Left lung (tissue), 14 donors: ENCODE measurements around the gene CSNK2A3. TPM values are rescaled to one million over a fixed set of nuclear protein-coding genes. Genes with fewer than 3 reads are reported as not detected.
"Not testable (repeated sequence)": the region's sequence is repeated elsewhere in the genome, so short reads cannot be mapped to it uniquely, and the experiment has no call there.

Experiments
- ATAC-seq: fragments of 200-7000 bp; cut with Tn5 transposase; one replicate; pipeline ENCODE4 v1.9.1; 2020; ENCODE audit warnings: moderate library complexity
- DNase-seq, 4 donors: peaks; one replicate each; pipeline ENCODE4 v3.0.0-alpha.2; 2013 to 2020
- H3K27ac ChIP-seq, 2 donors: fragments of 200-600 bp; sonication (generic) in 1 of 2; one replicate each; pipeline versions ENCODE4 v1.5.0 to v1.8.0; 2020 to 2021
- H3K27me3 ChIP-seq, 2 donors: fragments of 200-600 bp; sonication (generic) in 1 of 2; one replicate each; pipeline versions ENCODE4 v1.5.0 to v1.8.0; 2020 to 2021
- H3K36me3 ChIP-seq, 2 donors: fragments of 200-600 bp; sonication (generic) in 1 of 2; one replicate each; pipeline versions ENCODE4 v1.5.0 to v1.8.0; 2020 to 2021
- H3K4me1 ChIP-seq, 2 donors: fragments of 200-600 bp; one replicate each; pipeline ENCODE4 v1.8.0; 2021
- H3K4me3 ChIP-seq, 2 donors: fragments of 200-600 bp; sonication (generic) in 1 of 2; one replicate each; pipeline versions ENCODE4 v1.5.0 to v1.8.0; 2020 to 2021; ENCODE audit warnings: mild to moderate bottlenecking in 1 of 2
- H3K9me3 ChIP-seq, 2 donors: fragments of 200-600 bp; sonication (generic) in 1 of 2; one replicate each; pipeline versions ENCODE4 v1.5.0 to v1.8.0; 2020 to 2021
- CTCF ChIP-seq, 2 donors: fragments of 200-600 bp; sonication (generic) in 1 of 2; IDR thresholded peaks; one replicate each; pipeline versions ENCODE4 v1.5.0 to v1.8.0; 2021; ENCODE audit warnings: antibody characterized with exemption in 2 of 2
- intact Hi-C, 2 donors: fragments of 100-400 bp; cut with DNase I; formaldehyde crosslinking; loops; one replicate each; pipeline versions ENCODE4 v1.11.2 to v1.14.2; 2022
- long read RNA-seq, 12 donors: library from polyadenylated mRNA in 2 of 12; unstranded in 2 of 12; transcript quantifications; one replicate each; pipeline ENCODE4 v2.0.0 and lab custom pipeline, GENCODE V29; 2019 to 2026
- polyA plus RNA-seq, 6 donors: library from polyadenylated mRNA; unstranded; fragments of 120-200 nt; gene quantifications; one replicate each; pipeline ENCODE4 v1.2.1, GENCODE V29; 2013; ENCODE audit not compliant: insufficient read length in 6 of 6
- total RNA-seq, 2 donors: library from RNA; stranded (reverse); fragmentation: NEBNext Ultra II Directional; extraction: Animal tissue kit (Norgen Biotek cat#: 25700); gene quantifications; one replicate each; pipeline ENCODE4 v1.2.1, GENCODE V29; 2021
- donor health status: DM: no; HTN: yes; CAD: no.
- donor health status: DM: no; HTN: no; CAD: no.

Gene CSNK2A3
- total RNA-seq (1 to 10 TPM; 1.9 to 3.2 TPM), polyA plus RNA-seq (1 to 10 TPM in 4 of 6 donors, under 1 TPM in 2; 0.46 to 4.3 (median 2.0) TPM)
- long read RNA-seq, donor 1, transcript CSNK2A3-201 (1 exons, 1,416 nt) = major isoform, 5 of 5 reads
- long read RNA-seq, donor 1, partial matches to known transcripts = 0 of 5 reads
- long read RNA-seq, donor 1, other reads (novel, unspliced or antisense) = 0 of 5 reads
- long read RNA-seq, donor 2, transcript CSNK2A3-201 (1 exons, 1,416 nt) = major isoform, 10 of 10 reads
- long read RNA-seq, donor 2, partial matches to known transcripts = 0 of 10 reads
- long read RNA-seq, donor 2, other reads (novel, unspliced or antisense) = 0 of 10 reads
- long read RNA-seq, donor 3, partial matches to known transcripts = 0 of 1 reads
- long read RNA-seq, donor 3, other reads (novel, unspliced or antisense) = 0 of 1 reads
- long read RNA-seq, donor 4 = 0 reads
- long read RNA-seq, donor 5, transcript CSNK2A3-201 (1 exons, 1,416 nt) = major isoform, 8 of 8 reads
- long read RNA-seq, donor 5, partial matches to known transcripts = 0 of 8 reads
- long read RNA-seq, donor 5, other reads (novel, unspliced or antisense) = 0 of 8 reads
- long read RNA-seq, donor 6, partial matches to known transcripts = 0 of 2 reads
- long read RNA-seq, donor 6, other reads (novel, unspliced or antisense) = 0 of 2 reads
- long read RNA-seq, donor 7 = 0 reads
- long read RNA-seq, donor 8, transcript CSNK2A3-201 (1 exons, 1,416 nt) = major isoform, 5 of 5 reads
- long read RNA-seq, donor 8, partial matches to known transcripts = 0 of 5 reads
- long read RNA-seq, donor 8, other reads (novel, unspliced or antisense) = 0 of 5 reads
- long read RNA-seq, donor 9 = 0 reads
- long read RNA-seq, donor 10 = 0 reads
- long read RNA-seq, donor 11, transcript CSNK2A3-201 (1 exons, 1,416 nt) = major isoform, 6 of 6 reads
- long read RNA-seq, donor 11, partial matches to known transcripts = 0 of 6 reads
- long read RNA-seq, donor 11, other reads (novel, unspliced or antisense) = 0 of 6 reads
- long read RNA-seq, donor 12 = 0 reads

DNA sequence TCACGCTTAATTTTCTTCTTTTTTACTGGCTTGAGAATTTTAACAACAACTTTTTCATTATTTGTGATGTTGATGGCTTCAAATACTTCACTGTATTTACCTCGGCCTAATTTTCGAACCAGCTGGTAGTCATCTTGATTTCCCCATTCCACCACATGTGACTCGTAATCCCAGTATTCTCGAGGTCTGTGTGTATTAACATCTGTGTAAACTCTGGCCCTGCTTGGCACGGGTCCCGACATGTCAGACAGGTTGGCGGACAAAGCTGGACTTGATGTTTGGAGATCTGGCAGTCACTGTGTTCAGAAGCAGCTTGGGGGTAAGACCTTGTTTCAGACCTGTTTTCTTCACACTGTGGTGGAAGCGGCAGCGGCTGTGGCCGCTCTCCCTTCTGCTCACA is at the start of gene CSNK2A3:
Gene CSNK2A3, minus strand, starts transcription at position 373 of the 400 bp plus-strand sequence. Its CDS starts 131 bp downstream, at position 242.
- ATAC-seq = not testable (repeated sequence)

GRCh38 chr11:11401960-11402535 is 49.0 kb upstream of the CSNK2A3 start:
- ATAC-seq (no peak), DNase-seq (no peak)
- Histone ChIP-seq H3K27me3 (peaks cover 0 to 7% of the 10 kb centered on the region in 2 donors), H3K4me1 (peaks cover 4 to 15% of the 10 kb centered on the region in 2 donors), H3K9me3 (no peaks in the 10 kb centered on the region), H3K36me3 (no peaks in the 10 kb centered on the region), H3K4me3 (no peak overlapping the region), H3K27ac (no peak overlapping the region)
- intact Hi-C loops = no loop called here
- no peak for TF ChIP-seq CTCF (IDR thresholded peaks at IDR 0.05)

More for the DNA sequence above, at the start of gene CSNK2A3:
- H3K4me3 ChIP-seq, H3K9me3 ChIP-seq, DNase-seq, intact Hi-C loops, H3K27ac ChIP-seq, H3K27me3 ChIP-seq, H3K4me1 ChIP-seq, H3K36me3 ChIP-seq: not testable (repeated sequence)

DNA sequence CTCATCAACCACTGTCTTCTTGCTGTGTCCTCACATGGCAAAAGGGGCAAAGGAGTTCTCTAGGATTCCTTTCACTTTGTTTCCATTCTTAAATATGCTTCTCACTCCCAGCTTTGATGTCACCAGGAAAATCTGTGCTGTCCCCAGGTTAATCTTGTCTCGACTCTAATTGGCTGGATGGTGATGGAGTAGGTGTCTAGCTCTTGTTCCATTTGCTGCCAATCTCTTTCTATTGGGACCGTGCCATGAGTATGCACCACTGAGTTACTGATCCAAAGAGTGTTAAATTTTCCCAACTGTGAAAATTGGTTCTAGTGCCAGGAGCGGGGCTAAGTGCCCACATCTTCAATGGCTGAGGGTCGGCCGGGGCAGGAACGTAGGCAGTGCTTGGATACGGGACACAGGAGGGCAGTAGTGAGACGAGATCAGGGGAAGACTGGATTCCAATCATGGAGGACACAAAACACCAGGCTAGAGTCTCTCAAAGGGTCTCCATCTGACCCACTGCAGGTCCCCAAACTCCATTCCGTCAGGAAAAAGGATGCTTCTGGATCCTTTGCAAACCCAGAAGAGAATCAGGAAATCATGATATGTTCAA is 47.7 kb upstream of the CSNK2A3 start:
- no peak for TF ChIP-seq CTCF (IDR thresholded peaks at IDR 0.05)
- Histone ChIP-seq H3K27me3 (peaks cover 0 to 7% of the 10 kb centered on the region in 2 donors), H3K4me1 (peaks cover 0 to 7% of the 10 kb centered on the region in 2 donors), H3K9me3 (no peaks in the 10 kb centered on the region), H3K36me3 (no peaks in the 10 kb centered on the region), H3K4me3 (no peak overlapping the region), H3K27ac (no peak overlapping the region)
- intact Hi-C loops = no loop called here
- ATAC-seq (no peak), DNase-seq (no peak)

GRCh38 chr11:11400121-11400520 is 47.1 kb upstream of the CSNK2A3 start:
- Histone ChIP-seq H3K4me1 (peaks cover 0 to 7% of the 10 kb centered on the region in 2 donors), H3K36me3 (no peaks in the 10 kb centered on the region), H3K9me3 (no peaks in the 10 kb centered on the region), H3K27ac (no peak overlapping the region), H3K27me3 (peaks cover 0 to 7% of the 10 kb centered on the region in 2 donors), H3K4me3 (no peak overlapping the region)
- DNase-seq (no peak), ATAC-seq (no peak)
- intact Hi-C loops = no loop called here
- no peak for TF ChIP-seq CTCF (IDR thresholded peaks at IDR 0.05)

DNA sequence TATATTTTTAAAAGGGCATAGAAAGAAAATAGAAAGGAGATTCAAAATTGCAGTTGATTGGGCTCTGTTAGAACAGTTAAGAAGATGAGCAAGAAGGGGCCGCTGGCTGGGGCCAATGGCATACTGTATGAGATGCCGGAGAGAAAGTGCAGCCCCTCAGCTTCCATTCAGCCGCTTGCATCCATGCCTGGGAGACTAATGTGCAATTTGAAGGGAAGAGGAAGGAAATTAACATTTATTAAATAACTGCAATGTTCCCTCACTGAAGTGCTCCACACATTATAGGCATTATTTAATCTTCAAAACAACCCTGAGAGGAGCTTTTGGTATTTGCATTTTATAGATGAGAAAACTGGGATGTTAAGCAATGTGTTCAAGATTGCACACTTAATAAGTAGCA is 44.7 kb upstream of the CSNK2A3 start:
- H3K36me3 ChIP-seq = no peaks in the 10 kb centered on the region
- H3K4me1 ChIP-seq = no peaks in the 10 kb centered on the region
- no peak overlapping the region for H3K4me3 ChIP-seq
- DNase-seq = no peak
- intact Hi-C loops = no loop called here
- H3K27ac ChIP-seq = no peak overlapping the region
- ATAC-seq = no peak
- H3K9me3 ChIP-seq = no peaks in the 10 kb centered on the region
- no peaks in the 10 kb centered on the region for H3K27me3 ChIP-seq
- TF ChIP-seq CTCF (IDR thresholded peaks at IDR 0.05) = no peak
